Tibial nerve (tissue), 4 donors: ENCODE results near the gene KIF1B. TPM values are rescaled to one million over a fixed set of nuclear protein-coding genes. Genes with fewer than 3 reads are reported as not detected.
"Not testable (repeated sequence)": the region's sequence is repeated elsewhere in the genome, so short reads cannot be mapped to it uniquely, and the experiment has no call there.

Source experiments
- DNase-seq, 2 donors: peaks; one replicate each; pipeline ENCODE4 v3.0.0-alpha.2; 2019; ENCODE audit warnings: low spot score in 2 of 2
- H3K27ac ChIP-seq, 4 donors: fragments of 200-600 bp; sonication (generic) in 3 of 4; one replicate each; pipeline ENCODE4 v1.5.1; 2017 to 2019; ENCODE audit warnings: mild to moderate bottlenecking in 1 of 4
- H3K27me3 ChIP-seq, 2 donors: fragments of 200-600 bp; sonication (generic) in 1 of 2; one replicate each; pipeline versions ENCODE4 v1.5.1 to v1.6.0; 2017 to 2019
- H3K36me3 ChIP-seq, 3 donors: fragments of 200-600 bp; sonication (generic); one replicate each; pipeline ENCODE4 v1.5.1; 2018 to 2019
- H3K4me1 ChIP-seq, 4 donors: fragments of 200-600 bp; sonication (generic) in 3 of 4; one replicate each; pipeline ENCODE4 v1.5.1; 2017 to 2019
- H3K4me3 ChIP-seq, 4 donors: fragments of 200-600 bp; sonication (generic) in 3 of 4; one replicate each; pipeline ENCODE4 v1.5.1; 2017 to 2019; ENCODE audit warnings: mild to moderate bottlenecking in 1 of 4, moderate library complexity in 1 of 4
- H3K9me3 ChIP-seq, 4 donors: fragments of 200-600 bp; sonication (generic) in 3 of 4; one replicate each; pipeline ENCODE4 v1.5.1; 2017 to 2019
- EP300 ChIP-seq, 2 donors: sonication (generic); formaldehyde crosslinking; IDR thresholded peaks; one replicate each; pipeline ENCODE4 v1.6.1; 2017; ENCODE audit warnings: antibody characterized with exemption in 2 of 2, mild to moderate bottlenecking in 1 of 2
- POLR2A ChIP-seq, 2 donors: fragments of 450-650 bp; IDR thresholded peaks; one replicate each; pipeline ENCODE4 v1.6.1; 2017; ENCODE audit warnings: antibody characterized with exemption in 2 of 2, mild to moderate bottlenecking in 2 of 2, moderate library complexity in 2 of 2
- WGBS, 2 donors: methylation state at CpG; one replicate each; pipeline ENCODE4 v1.1.5; 2018; 5-methylcytosine and 5-hydroxymethylcytosine counted together
- total RNA-seq, 4 donors: library from RNA; depleted of rRNA; stranded (reverse); fragments of >200 nt; gene quantifications; one replicate each; pipeline ENCODE4 v1.1.0, GENCODE V29; 2016
- TF ChIP-seq, protein P1 (sequence below), 5 experiments: fragments of 200-600 bp in 3 of 5; fragments of 450-650 bp in 2 of 5; sonication (generic) in 3 of 5; IDR thresholded peaks; one replicate each; pipeline ENCODE4 v1.5.1; 2016 to 2019; ENCODE audit warnings: antibody characterized with exemption in 5 of 5, mild to moderate bottlenecking in 3 of 5, moderate library complexity in 2 of 5

The KIF1B gene
- total RNA-seq, 4 donors from 2014 or later = 50.6 to 76.2 (median 66.0) TPM

DNA sequence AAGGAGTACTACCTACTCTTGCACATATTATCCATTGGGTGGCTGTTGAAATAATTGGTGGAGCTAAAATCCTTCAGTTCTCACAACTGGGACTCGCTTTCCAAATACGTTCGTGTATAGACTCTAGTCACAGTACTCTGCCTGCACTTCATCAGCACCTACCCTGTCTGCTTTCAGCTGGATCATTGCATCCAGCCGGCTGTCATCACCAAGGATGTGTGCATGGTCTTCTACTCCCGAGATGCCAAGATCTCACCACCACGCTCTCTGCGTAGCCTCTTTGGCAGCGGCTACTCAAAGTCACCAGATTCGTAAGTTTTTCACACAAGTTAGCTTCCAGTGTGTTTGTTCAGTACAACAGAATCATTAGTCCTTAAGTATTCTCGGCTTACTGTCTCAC, 151.1 kb downstream of the KIF1B start:
- no peaks in the 10 kb centered on the region for H3K27me3 ChIP-seq
- WGBS, 2 donors = 94% methylated on average over 10 of the region's 10 CpGs
- TF ChIP-seq, protein P1, sequence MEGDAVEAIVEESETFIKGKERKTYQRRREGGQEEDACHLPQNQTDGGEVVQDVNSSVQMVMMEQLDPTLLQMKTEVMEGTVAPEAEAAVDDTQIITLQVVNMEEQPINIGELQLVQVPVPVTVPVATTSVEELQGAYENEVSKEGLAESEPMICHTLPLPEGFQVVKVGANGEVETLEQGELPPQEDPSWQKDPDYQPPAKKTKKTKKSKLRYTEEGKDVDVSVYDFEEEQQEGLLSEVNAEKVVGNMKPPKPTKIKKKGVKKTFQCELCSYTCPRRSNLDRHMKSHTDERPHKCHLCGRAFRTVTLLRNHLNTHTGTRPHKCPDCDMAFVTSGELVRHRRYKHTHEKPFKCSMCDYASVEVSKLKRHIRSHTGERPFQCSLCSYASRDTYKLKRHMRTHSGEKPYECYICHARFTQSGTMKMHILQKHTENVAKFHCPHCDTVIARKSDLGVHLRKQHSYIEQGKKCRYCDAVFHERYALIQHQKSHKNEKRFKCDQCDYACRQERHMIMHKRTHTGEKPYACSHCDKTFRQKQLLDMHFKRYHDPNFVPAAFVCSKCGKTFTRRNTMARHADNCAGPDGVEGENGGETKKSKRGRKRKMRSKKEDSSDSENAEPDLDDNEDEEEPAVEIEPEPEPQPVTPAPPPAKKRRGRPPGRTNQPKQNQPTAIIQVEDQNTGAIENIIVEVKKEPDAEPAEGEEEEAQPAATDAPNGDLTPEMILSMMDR (IDR thresholded peaks at IDR 0.05) = no peak
- TF ChIP-seq EP300 (IDR thresholded peaks at IDR 0.05) = no peak
- TF ChIP-seq POLR2A (IDR thresholded peaks at IDR 0.05) = no peak
- H3K27ac ChIP-seq = no peak overlapping the region
- no peak for DNase-seq
- H3K4me1 ChIP-seq = no peaks in the 10 kb centered on the region
- peaks cover 0 to 77% (median 0%) of the 10 kb centered on the region in 3 donors for H3K36me3 ChIP-seq
- no peaks in the 10 kb centered on the region for H3K9me3 ChIP-seq
- no peak overlapping the region for H3K4me3 ChIP-seq

DNA sequence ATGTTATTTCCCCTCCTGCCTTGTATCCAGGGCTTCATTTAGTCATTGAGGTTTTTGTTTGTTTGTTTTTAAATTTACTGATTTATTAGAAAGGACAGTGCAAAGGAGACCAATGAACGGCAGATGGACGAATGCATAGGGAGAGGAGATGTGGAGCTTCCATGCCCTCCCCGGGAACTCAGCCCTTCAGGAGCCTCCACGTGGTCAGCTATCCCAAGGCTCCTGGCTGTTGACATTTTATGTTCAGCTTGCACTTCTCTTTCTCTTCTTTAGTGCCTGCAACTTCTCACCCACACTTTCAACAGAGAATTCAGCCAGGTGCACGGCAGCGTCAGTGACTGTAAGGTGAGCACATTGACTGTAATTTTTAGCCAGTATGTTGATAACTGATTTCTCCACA, 157.8 kb downstream of the KIF1B start:
- no peak overlapping the region for H3K4me3 ChIP-seq
- WGBS, 2 donors = 75 to 81% methylated on average over 6 of the region's 6 CpGs
- peaks cover 0 to 100% (median 0%) of the 10 kb centered on the region in 3 donors for H3K36me3 ChIP-seq
- TF ChIP-seq, protein P1 (IDR thresholded peaks at IDR 0.05) = no peak
- TF ChIP-seq POLR2A (IDR thresholded peaks at IDR 0.05) (no peak), EP300 (IDR thresholded peaks at IDR 0.05) (no peak)
- H3K27me3 ChIP-seq = no peaks in the 10 kb centered on the region
- H3K4me1 ChIP-seq = no peaks in the 10 kb centered on the region
- DNase-seq = no peak
- H3K9me3 ChIP-seq = no peaks in the 10 kb centered on the region
- H3K27ac ChIP-seq = no peak overlapping the region

DNA sequence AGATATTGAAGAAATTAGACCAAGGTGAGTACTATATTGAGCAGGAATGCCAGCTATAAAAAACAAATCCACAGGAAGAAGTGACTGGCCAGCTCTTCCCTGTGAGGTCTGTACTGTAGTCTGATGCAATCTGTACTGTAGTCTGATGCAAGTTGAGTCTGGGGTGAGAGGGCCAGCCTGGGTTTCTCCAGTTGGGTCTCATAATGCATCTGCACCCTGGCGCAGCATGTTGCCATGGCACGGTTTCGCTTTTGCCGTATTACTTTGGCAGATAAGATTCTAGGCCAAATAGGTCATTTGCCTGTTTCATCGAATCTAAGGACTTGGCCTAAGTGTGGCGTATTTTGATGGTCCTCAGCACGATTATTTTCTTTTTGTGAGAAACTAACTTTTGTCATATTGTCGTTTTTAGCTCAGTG, 164.1 kb downstream of the KIF1B start:
- H3K36me3 ChIP-seq = peaks cover 0 to 90% (median 0%) of the 10 kb centered on the region in 3 donors
- H3K9me3 ChIP-seq = no peaks in the 10 kb centered on the region
- H3K27me3 ChIP-seq = no peaks in the 10 kb centered on the region
- H3K4me3 ChIP-seq = no peak overlapping the region
- TF ChIP-seq POLR2A (IDR thresholded peaks at IDR 0.05) = no peak
- no peak for TF ChIP-seq EP300 (IDR thresholded peaks at IDR 0.05)
- TF ChIP-seq, protein P1 (IDR thresholded peaks at IDR 0.05) = no peak
- WGBS, 2 donors = 91% methylated on average over 8 of the region's 8 CpGs
- no peak for DNase-seq
- no peak overlapping the region for H3K27ac ChIP-seq
- peaks cover 0 to 4% (median 0%) of the 10 kb centered on the region in 4 donors for H3K4me1 ChIP-seq

DNA sequence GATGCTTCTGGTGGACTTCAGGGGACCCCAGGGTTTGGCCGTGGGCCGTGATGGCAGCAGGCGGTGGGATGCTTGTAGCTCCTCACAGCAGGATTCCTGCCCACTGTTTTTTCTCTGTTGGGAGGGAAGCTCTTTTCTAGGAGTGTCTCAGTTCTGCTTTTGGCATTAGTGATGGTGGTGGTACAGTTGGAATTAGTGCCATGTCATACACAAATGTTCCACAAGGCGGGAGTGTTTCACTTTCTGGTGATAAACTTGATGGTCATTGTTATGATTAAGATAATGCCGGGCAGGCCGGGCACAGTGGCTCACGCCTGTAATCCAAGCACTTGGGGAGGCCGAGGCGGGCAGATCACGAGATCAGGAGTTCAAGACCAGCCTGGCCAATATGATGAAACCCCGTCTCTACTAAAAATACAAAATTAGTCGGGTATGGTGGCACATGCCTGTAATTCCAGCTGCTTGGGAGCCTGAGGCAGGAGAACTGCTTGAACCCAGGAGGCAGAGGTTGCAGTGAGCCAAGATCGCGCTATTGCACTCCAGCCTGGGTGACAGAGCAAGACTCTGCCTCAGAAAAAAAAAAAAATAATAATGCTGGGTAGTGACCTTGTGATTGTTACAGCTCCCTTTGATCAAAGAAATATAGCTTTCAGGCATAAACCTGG, 167.1 kb downstream of the KIF1B start:
- 18 to 21% methylated on average over 14 of the region's 14 CpGs for WGBS, 2 donors
- Histone ChIP-seq H3K4me1 (peaks cover 0 to 20% (median 0%) of the 10 kb centered on the region in 4 donors), H3K36me3 (peaks cover 0 to 64% (median 0%) of the 10 kb centered on the region in 3 donors), H3K27ac (peak overlapping the region in 3 of 4 donors; percentile 13 to 86 (median 31))
- peak; percentile 61 to 96 for DNase-seq
- H3K9me3 ChIP-seq, H3K4me3 ChIP-seq, H3K27me3 ChIP-seq: not testable (repeated sequence)
- peak in 1 of 2 donors; percentile 46 for TF ChIP-seq EP300 (IDR thresholded peaks at IDR 0.05)
- TF ChIP-seq, protein P1 (IDR thresholded peaks at IDR 0.05) = peak; percentile 60 to 89 (median 74)

DNA sequence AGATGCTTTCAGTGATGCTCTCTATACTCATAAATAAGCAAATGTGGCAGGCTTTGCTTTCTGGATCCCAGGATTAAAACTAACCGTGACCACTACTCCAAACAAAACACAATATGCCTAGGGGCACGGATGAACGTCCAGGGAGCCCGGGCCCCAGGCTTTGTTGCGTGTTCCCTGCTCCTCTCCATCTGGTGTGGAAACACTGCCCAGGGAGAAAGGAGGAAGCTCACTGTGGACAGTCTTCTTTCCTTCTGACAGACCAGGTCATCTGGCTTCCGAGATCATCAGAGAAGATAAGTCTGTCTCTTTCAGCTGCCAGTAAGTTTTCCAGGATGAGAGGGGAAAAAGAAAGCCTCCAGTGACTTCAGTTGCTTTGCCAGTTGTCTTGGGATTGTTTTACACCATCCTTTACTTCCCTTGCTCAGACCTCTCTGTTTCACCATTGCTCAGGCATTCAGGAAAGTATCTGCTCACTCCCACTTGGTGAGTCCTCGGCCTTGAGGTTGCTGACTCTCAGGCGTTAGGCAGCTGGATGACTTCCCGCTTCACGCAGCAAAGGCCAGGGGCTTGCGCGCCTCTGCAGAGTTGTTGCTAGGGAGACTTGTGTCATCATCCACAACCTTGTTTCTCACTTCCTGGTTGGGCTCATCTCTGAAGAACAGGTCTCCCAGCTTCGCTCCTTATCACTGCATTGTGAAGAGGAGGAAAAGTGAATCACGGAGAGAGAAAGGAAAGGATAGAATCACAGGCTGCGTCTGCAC, 167.9 kb downstream of the KIF1B start:
- no peaks in the 10 kb centered on the region for H3K9me3 ChIP-seq
- no peak overlapping the region for H3K4me3 ChIP-seq
- WGBS, 2 donors = 75 to 81% methylated on average over 15 of the region's 15 CpGs
- H3K27me3 ChIP-seq = no peaks in the 10 kb centered on the region
- H3K27ac ChIP-seq = peak overlapping the region in 1 of 4 donors; percentile 86
- TF ChIP-seq POLR2A (IDR thresholded peaks at IDR 0.05) (no peak), EP300 (IDR thresholded peaks at IDR 0.05) (no peak)
- TF ChIP-seq, protein P1 (IDR thresholded peaks at IDR 0.05) = no peak
- peaks cover 0 to 20% (median 0%) of the 10 kb centered on the region in 4 donors for H3K4me1 ChIP-seq
- peaks cover 0 to 56% (median 0%) of the 10 kb centered on the region in 3 donors for H3K36me3 ChIP-seq
- DNase-seq = no peak
